GM06990 (cell line): ENCODE data around the gene USP38.

ENCODE experiments used
- DNase-seq: peaks from one replicate; pipeline ENCODE4 v3.0.0-alpha.2; 2011; ENCODE audit not compliant: insufficient read length; ENCODE audit errors: extremely low read depth
- H3K27me3 ChIP-seq: replicated peaks from 2 replicates; pipeline ENCODE4 v1.6.0; 2011; ENCODE audit warnings: low read length; ENCODE audit not compliant: control insufficient read depth, insufficient read depth
- H3K36me3 ChIP-seq: 2 replicates; pipeline ENCODE4 v1.5.1; 2011; ENCODE audit warnings: low read length; ENCODE audit not compliant: control insufficient read depth, insufficient read depth
- H3K4me3 ChIP-seq: replicated peaks from 2 replicates; pipeline ENCODE4 v1.5.1; 2011; ENCODE audit warnings: low read depth, mild to moderate bottlenecking, control low read depth, low read length
- CTCF ChIP-seq: IDR thresholded peaks from 2 replicates; pipeline ENCODE4 v1.5.1; 2011; ENCODE audit warnings: low read length, control low read depth, mild to moderate bottlenecking, inconsistent platforms; ENCODE audit not compliant: insufficient read depth, poor library complexity, severe bottlenecking

USP38 gene

GRCh38 chr4:143186212-143186611 lies 1.5 kb downstream of the USP38 start:
- peak overlapping the region; percentile 74 for H3K4me3 ChIP-seq
- no peak for DNase-seq
- H3K27me3 ChIP-seq: no peaks in the 10 kb centered on the region
- TF ChIP-seq CTCF: no peak
- H3K36me3 ChIP-seq: no peaks in the 10 kb centered on the region

GRCh38 chr4:143186649-143187048 lies 1.9 kb downstream of the USP38 start:
- Histone ChIP-seq H3K36me3 (no peaks in the 10 kb centered on the region), H3K27me3 (no peaks in the 10 kb centered on the region), H3K4me3 (peak overlapping the region; percentile 74)
- DNase-seq: no peak
- no peak for TF ChIP-seq CTCF

DNA sequence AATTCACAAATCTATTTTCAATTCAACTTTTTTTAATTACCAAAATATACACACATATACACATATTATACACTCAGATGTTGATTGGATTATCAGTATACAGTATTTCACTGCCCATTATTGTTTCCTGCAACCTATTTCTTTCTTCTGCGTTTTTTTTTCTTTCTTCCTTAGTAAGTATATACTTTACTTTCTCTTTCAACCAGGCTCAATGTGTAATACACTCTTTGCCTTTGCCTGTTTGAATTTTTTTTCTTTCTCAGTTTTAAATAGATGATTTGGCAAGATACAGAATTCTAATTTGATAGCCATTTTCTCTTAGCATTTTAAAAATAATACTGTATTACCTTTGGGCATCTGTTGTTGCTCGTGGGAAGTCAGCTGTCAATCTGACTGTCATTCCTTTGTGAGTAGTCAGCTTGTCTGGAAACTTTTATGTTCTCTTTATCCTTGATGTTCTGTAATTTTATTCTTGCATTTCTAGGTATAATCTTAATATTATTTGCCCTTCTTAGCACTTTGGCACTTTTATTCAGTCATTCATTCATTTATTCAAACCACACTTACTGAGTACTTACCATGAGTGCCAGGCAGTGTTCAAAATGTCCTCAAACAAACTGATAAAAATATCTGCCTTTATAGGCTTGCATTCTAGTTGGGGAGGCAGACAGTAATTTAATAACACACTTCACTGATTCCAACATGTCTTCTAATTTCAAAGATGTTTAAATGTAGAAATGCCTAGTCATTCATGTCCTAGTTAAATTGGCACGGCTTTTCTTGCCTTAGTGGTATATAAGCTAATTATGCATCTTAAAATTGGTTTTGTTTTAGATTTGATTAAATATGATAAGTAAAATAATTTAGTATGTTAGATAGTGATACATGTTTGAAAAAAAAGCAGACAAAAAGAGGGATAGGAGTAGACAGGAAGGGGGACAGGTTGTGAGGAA lies 3.7 kb downstream of the USP38 start:
- H3K4me3 ChIP-seq: peak overlapping the region; percentile 74
- no peaks in the 10 kb centered on the region for H3K27me3 ChIP-seq
- TF ChIP-seq CTCF: no peak
- no peak for DNase-seq
- no peaks in the 10 kb centered on the region for H3K36me3 ChIP-seq

DNA sequence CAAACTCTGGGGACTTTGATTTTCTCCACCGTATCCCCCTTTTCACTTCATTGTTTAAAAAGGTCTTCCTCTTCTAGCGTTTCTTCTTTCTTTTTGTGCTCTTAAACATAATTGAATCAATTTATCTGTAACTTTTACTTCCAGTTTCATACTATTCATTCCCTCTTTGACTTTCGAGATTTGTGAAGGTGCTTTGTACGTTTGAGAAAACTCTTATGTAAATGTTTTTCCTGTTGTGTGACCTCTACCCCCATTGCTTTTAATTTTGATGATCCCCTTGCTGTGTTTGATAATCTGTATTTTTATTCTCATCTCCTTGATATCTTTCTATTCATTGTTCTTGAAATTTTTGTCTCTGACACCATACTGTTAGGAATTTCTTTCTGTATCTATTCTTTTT lies 4.8 kb downstream of the USP38 start:
- TF ChIP-seq CTCF: no peak
- peak overlapping the region; percentile 74 for H3K4me3 ChIP-seq
- no peak for DNase-seq

DNA sequence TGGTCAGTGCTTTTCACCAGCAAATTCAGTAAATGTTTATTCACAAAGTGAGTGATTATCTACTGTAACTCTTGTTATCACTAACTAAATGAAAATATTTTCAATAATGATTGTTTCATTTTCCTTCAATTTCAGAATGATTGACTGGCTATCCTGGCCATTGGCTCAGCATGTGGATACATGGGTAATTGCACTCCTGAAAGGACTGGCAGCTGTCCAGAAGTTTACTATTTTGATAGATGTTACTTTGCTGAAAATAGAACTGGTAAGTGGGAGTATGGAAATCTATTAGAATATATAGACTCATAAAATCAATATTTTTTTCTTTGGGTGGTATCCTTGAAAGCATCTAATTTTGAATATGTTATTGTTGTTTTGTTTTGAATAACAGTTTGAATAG lies 10.9 kb downstream of the USP38 start:
- peaks cover 4% of the 10 kb centered on the region; the same call in 1 of the 2 replicates for H3K36me3 ChIP-seq
- no peak overlapping the region for H3K4me3 ChIP-seq
- no peak for DNase-seq
- no peaks in the 10 kb centered on the region for H3K27me3 ChIP-seq
- TF ChIP-seq CTCF: no peak

More for the DNA sequence above, 4.8 kb downstream of the USP38 start:
- H3K36me3 ChIP-seq: peaks cover 1% of the 10 kb centered on the region; the same call in 1 of the 2 replicates
- no peaks in the 10 kb centered on the region for H3K27me3 ChIP-seq

DNA sequence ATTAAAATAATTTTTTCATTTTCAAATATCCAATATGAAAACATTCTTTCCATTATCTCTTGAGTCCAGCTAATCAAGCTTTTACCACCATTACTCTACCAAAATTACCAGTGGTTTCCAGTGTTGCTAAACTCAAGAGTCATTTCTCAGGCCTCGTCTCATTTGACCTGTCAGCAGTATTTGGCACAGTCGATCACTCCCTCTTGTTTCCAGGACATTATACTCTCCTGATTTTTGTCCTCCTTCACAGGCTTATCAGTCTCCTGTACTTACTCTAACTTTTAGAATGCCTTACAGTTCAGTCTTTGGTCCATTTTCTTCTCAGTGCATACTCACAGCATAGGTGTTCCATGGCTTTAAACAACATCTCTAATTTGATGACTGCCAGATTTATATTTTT lies 11.6 kb downstream of the USP38 start:
- Histone ChIP-seq H3K36me3 (peaks cover 4% of the 10 kb centered on the region; the same call in 1 of the 2 replicates), H3K27me3 (no peaks in the 10 kb centered on the region), H3K4me3 (no peak overlapping the region)
- DNase-seq: no peak
- TF ChIP-seq CTCF: no peak
